GM19023 (cell line): Measurements from ENCODE around the gene SMOC1.

Source experiments
- ATAC-seq: cut with Tn5 transposase; IDR thresholded peaks from one replicate; pipeline ENCODE4 v1.9.1; 2021; ENCODE audit warnings: mild to moderate bottlenecking, moderate library complexity; ENCODE audit not compliant: unreplicated experiment

The SMOC1 gene

DNA sequence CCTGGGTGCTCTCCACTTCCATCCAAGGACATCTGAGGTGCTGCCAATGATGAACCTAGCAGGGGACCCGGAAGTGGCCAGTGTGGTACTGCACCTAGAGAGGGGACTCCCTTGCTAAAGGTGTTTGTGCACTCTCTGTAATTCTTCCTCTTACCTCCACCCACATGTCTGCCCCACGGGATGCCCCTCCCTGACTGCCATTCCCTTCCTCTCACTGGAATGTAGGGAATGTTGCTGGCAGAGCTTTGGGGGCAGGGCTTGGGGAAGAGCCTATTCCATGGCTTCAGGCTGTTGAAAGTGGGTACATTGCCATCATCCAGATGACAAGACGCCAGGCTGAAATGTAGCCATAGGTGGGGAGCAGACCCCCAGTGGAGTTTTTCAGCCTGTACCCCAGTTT is 153.2 kb downstream of the SMOC1 start:
- no peak for ATAC-seq

DNA sequence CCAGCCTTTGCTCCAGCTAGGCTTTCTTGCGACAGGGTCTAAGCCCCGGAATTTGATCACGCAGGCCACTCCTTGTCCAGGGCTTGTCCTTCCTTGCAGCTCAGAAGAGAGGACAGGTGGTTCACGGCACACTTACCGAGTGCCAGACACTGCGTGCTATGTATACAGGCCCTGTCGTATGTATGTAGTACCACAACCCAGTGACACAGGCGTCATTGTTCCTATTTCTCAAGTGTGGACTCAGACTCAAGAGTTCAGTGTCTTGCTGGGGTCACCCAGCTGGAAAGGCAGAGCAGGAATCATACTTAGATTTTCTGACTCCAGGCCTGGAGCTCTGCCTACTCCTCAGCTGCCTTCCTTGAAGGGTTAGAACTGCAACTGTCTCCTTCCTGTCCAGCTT is 153.9 kb downstream of the SMOC1 start:
- no peak for ATAC-seq

DNA sequence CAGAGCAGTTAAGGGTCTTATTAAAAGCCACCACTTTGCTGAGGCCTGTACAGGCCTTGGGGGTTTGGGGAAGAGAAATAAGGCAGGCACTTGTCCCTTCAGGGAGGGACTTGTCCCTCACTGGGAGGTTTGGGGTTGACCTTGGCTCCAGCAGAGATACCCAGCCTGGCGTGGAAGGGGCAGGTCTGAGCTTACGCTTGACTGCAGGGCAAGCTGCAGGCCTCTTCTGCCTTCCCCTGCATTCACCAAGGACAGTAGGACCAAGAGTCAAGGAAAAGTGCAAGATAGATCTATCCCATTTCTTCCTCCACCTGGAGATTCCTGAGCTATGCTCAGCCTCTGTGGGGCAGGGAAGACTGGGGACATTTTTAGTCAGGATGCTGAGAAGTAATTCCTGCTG is 154.3 kb downstream of the SMOC1 start:
- no peak for ATAC-seq

DNA sequence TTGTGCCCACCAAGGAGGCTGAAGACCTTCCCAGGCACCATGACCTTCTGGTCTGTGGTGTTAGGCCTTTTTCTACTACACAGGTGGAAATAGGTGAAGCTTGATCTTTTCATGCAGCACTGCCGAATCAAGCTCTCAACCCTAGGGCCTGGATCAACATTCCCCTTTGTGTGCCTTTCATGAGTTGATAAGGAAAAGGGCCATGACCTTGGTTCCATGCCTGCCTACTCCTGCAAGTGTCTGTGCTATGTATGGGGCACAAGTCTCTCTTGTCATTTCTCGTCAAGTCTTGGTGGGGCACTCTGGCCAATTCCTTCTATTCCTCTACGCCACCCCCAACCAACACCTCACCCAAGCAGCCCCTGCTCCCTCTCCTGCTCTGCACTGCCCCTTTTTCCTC is 155.0 kb downstream of the SMOC1 start:
- no peak for ATAC-seq

- no peak for ATAC-seq
Measured at GRCh38 chr14:70036665-70037064, 157.4 kb downstream of the SMOC1 start.

DNA sequence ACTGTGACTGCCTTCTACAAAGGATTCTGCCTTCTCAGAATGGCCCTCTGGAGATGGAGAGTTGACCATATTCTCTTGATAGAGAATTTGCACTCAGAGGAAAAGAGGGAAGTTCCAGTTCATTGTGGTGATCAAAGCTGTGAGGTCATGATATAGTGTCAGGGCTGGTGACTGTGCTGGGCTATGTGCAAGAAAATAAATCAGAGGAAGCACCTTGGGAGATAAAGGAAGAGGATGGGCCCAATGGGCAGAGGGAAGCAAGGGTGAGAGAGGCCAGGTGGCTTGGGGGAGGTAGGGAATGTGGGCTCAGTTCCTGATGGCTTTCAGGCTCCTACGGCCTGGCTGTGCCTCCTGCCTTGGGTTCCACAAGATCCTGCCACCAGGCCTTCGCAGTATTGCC is 163.8 kb downstream of the SMOC1 start:
- ATAC-seq = no peak

DNA sequence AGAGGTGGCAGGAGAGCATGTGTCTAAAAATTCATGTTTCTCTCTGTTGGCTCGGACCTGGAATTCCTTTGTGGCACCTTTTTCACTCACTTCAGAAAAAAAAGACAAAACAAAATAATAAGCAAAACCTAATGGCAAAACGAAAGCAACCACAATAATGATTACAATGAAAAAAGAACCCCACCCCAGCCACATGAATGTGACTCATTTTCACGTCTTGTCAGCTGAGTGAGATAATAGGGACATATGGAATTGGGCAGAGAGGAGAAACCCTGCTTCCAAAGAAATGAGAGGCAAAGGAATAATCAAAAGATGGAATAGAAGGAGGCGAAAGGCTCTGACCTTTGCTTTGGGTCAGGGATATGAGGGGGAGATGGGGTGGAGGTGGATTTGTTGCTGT is 166.1 kb downstream of the SMOC1 start:
- ATAC-seq = no peak

DNA sequence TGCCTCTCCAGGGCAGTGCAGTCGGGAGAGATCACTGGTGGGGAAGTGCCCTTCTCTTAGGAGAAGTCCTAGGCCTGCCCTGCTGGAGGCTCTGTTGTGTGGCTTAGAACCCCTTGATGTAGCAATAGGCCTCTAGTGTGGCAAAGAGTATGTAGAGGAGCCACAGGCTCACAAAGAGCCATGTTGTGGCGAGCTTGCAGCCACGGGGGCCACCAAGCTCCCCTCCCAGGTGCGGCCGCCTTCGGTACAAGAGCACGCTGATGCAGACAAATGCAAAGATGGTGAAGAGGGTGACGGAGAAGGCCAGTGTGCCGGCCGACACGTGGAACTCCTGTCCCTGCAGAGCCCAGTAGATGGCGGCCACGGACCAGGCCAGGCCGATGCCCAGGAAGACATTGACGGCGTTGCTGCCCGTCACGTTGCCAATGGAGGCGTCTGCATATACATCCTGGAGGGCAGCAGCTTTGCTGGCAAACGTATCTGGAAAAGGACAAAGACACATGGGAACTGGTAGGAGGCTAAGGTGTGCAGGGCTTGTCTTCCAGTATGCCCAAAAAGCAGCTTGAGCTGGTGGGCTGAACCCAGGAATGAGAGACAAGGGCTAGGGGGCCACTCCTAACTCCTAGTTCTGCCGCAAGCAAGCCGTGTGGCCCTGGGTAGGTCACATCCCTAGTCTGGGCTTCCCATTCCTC is 166.8 kb downstream of the SMOC1 start:
- no peak for ATAC-seq

DNA sequence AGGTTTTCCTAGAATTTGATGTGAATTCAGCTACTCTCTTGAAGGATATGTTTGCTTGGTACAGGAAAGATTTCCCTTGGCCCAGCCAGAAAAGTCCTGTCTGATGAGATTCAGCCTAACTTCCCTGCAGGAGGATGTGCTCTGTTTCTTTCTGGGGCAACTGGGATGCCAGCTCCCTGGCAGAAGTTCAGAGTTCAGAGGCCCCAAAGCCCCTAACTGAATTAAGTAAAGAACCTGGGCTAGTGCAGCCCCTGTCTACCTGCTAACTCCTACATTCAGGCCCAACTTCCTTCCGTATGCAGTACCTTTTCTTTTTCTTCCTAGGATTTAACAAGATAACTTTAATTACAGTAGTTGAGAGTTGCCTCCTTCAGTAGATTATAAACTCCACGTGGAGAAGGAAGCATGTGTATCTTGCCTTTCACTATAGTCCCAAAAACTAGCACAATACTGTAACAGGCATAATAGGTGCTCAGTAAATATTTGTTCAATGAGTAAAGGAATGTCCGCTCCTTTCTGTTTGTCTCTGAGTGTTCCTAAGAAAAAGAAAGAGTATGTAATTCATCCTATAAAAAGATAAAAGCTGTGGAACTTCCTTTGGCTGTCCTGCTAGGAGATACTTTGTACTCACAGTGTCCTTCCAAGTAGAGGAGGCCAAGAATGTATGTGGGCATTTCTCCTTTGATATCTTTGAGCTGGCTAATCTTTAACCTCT is 168.5 kb downstream of the SMOC1 start:
- no peak for ATAC-seq

DNA sequence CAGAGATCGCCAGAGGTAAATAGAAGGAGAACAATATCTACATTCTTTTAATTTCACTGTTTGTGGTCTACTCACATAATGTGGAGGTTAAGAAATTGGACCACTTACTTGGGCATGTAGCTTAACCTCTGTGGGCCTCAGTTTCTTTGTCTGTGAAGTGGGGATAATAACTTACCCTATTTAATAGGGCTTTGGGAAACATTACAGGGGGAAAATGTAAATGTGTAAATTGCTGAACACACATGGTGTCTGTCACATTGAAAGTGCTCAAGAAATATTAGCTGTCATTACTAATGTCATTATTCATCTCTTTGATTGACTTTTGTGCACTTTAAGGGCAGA is 169.1 kb downstream of the SMOC1 start:
- no peak for ATAC-seq

- ATAC-seq = no peak
Measured at GRCh38 chr14:70049605-70050004, 170.4 kb downstream of the SMOC1 start.

GRCh38 chr14:70050136-70050535 is 170.9 kb downstream of the SMOC1 start:
- ATAC-seq = no peak

DNA sequence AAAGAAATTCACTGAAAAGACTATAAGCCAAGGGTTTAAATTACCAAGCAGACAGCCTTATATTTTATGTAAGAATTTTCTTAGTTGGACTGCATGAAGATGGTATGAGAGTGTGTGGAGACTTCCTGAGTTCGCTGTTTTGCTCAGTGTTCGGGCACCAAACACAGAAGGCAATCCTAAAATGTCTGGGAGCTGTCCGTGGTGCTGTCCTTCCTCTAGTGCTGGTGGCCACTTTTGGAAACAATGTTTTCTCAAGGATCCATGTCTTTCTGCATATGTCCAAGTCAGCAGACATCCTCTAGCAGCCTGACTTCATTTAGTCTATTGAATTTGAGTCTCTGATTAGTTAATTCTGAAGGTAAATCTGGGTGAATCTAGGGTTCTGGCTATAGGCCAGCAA is 173.8 kb downstream of the SMOC1 start:
- no peak for ATAC-seq

DNA sequence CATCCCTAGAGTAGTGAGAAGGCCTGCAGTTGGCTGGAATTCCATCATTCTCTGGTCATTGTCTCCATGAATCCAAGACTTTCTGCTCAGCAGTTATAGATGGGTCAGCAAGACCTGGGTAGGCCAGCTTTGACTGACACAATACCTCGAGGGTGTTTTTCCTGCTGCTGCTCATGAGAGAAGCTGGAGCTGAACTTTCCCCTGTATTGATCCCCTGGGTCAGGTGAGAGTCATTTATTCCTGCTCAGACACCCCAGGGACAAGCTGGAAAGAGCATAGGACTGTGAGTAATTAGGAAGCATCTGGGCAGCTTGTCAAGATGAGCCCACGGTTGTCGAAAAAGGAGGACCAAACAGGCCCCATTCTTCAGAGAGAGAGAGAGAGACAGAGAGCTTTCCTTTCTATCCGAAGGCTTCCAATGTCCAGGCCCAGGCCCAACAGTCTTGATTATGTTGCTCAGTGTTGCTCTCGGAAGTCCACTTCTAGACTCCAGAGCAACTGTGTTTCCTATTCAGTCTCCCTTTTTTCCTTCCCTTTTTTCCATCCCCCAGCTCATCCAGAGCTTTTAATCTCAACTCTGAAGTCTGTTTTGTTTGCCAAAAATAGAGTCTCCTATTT is 178.4 kb downstream of the SMOC1 start:
- no peak for ATAC-seq

DNA sequence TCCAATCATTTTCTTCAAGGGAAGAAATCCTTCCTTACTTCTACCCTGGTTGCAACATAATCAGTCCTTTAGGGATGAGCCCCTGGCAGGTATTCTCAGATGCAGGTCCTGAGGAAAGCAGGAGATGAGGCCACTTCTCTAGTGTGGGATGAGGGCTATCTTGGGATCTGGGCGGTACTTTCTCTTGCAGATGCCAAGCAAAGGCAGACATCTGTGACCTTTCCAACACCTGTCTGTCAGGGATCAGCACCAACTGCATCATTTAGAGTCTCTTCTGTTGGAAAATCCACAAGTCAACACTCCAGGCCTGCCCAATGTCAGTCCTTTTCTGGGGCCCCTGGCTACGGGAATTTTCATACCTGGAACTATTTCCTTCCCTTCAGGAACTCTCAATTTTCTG is 180.3 kb downstream of the SMOC1 start:
- ATAC-seq = no peak

DNA sequence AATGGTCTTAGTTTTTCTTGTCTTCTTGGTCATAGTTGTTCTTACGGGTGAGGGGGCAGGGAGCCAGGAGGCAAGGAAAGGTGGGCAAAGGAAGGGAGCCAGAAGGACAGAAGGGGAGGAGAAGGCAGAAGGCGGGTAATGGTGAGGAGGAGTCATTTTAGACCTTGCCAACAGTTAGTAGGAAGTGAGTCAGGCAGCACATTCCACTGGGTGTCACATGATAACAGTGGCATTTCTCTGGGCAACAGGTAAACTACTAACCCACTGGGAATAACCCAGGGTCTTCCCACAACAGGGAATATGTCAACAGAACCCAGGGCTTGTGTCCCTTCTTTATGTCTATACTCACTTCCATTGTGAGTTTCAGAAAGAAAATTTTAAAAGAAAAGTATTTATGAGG is 181.9 kb downstream of the SMOC1 start:
- ATAC-seq = no peak

- no peak for ATAC-seq
Measured at GRCh38 chr14:70064136-70064865, 185.1 kb downstream of the SMOC1 start.

DNA sequence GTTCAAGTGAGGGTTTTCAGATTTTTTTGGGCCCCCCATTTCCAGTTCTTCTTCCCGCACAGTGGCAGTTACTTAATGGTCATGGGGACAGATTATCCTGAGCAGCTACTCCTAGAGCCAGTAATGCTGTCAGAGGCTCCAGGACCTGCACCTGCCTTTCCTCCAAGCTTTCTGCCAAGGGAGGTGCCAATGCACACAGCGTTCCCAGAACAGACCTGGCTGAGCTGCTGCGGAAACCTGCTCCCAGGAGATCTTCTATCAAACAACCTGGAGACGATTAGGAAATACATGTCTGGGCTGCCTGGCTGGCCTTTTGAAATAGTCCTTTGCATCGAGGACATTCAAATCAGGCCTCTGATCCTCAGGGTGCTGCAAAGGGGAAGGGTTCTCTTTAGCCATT is 188.6 kb downstream of the SMOC1 start:
- no peak for ATAC-seq

GRCh38 chr14:70069186-70069585 is 190.0 kb downstream of the SMOC1 start:
- no peak for ATAC-seq

DNA sequence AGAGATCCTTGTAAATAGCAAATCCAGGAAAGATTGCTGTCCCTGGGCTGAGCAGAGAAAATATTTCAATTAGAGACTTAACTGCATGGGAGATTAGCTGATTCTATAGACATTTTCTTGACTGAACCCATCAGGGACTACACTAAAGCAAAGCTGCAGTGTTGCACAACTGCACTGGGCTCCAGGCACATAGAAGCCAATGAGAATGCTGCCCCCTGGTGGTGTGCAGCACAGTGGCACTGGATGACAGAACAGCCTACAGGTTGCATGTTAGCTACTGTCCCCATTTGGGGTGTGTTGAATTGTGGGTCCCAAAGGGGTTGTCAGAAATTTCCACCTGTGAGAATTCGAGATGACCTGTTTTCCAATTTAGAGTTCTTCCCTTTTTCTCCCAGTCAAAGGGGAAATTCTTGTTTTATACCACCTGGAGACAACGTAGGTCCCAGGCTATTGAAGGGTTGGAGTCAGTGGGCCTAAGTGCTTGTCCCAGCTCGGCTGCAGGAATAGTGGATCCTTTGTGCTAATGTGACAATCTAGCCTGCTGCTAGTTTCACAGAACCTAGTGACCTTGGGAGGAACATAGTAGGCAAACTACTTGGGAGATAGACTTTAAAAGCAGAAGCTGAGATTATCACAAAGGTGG is 194.8 kb downstream of the SMOC1 start:
- no peak for ATAC-seq

DNA sequence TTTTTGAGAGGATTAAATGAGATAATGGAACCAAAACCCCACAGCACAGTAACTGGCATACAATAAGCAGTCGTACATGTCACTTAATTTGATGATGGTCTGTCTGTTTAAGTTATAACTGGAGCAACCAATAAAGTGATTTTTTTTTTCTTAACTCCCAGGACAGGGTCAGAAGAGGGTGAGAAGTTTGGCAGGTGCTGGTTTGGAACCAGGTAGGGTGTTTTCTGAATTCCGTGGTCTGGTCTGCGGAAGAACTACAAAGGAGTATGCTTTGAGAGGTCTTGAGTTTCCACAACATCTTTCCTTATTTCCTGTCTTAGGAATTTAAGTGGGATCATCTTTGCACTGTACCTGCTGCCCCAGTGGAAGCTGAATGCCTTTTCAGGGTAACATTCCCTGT is 197.8 kb downstream of the SMOC1 start:
- no peak for ATAC-seq
